Ecto neural progenitor cell (in vitro differentiated cells): ENCODE data around the gene GOLGA1.

Source experiments
- DNase-seq: peaks from one replicate; pipeline ENCODE4 v3.0.0-alpha.2; 2018; ENCODE audit warnings: low spot score

GOLGA1 gene

GRCh38 chr9:124835026-124835557, 105.8 kb downstream of the GOLGA1 start:
- no peak for DNase-seq

GRCh38 chr9:124834591-124834990, 106.3 kb downstream of the GOLGA1 start:
- no peak for DNase-seq

DNA sequence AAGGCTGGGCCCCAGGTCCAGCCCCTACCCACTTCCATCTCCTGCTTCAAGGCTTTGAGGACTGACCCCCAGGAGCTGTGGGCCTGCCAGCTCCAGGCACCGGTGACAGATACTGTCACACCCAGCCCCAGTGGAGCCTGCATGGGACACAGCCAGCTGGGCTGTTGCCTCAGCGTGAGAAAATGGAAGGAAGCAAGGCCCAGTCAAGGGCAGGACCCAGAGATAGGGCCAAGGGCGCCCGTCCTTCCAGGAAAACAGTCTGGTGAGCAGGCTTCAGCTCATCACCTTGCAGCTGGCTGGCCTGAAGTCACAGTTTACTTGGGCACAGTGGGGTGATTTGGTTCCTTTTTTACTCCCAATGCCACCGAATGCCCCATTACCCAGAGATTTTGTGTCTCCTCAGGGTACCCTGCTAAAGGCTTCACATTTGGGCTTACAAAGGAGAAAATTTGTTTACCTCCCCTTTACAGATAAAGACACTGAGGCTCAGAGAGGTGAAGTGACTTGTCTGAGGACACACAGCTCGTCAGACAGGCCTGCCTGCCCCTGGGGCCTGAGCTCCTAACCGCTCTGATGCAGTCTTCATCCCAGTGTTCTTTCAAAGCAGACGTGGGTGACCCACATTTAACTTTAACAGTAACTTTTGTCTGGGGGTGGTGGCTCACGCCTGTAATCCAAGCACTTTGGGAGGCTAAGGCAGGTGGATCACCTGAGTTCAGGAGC, 109.1 kb downstream of the GOLGA1 start:
- DNase-seq, result no peak

DNA sequence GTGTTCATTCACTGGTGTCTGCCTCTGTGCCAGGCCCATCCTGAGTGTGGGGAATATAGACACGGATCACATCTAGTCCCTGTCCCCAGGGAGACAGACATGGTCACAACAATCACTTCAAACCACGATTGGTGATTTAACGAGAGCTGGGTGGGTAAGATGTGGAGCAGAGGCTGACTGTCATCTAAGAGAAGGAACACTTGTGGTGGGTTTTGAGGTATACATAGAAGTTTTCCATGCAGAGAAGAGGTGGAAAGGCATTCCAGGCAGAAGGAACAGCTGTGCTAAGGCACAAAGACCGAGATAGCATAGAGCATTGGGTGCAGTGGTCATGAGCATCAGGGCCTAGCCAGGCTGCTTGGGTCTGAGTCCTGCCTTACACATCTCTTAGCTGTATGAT, 110.3 kb downstream of the GOLGA1 start:
- DNase-seq, result no peak

GRCh38 chr9:124829334-124829669, 111.6 kb downstream of the GOLGA1 start:
- no peak for DNase-seq

DNA sequence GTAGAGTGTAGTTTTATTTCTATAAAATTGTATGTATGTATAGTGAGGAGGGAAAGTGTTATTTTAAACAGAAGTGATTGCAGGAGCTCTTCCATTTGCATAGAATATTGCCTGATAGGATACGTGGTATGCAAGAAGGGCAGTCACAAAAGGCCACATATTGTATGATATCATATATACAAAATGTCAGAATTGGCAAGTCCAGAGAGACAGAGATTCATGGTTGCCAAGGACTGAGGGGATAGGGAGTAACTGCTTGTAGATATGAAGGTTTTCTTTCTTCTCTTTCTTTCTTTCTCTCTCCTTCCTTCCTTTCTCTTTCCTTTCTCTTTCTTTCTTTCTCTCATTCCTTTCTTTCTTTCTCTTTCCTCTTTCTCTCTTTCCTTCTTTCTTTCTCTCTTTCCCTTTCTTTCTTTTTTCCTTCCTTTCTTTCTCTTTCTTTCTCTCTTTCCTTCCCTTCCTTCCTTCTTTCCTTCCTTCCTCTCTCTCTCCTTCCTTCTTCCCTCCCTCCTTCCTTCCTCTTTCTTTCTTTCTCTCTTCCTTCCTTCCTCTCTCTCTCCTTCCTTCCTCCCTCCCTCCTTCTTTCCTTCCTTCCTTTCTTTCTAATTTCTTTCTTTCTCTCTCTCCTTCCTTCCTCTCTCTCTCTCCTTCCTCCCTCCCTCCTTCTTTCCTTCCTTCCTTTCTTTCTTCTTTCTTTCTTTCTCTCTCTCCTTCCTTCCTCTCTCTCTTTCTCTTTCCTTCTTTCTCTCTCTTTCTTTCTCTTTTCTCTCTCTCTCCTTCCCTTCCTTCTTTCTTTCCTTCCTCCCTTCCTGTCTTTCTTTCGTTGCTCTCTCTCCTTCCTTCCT, 112.2 kb downstream of the GOLGA1 start:
- no peak for DNase-seq
